HL-60 (cell line): Measurements from ENCODE around the gene PARD3.

Experiments used
- DNase-seq, 2 experiments: peaks; one replicate each; pipeline ENCODE4 v3.0.0-alpha.2; 2010 to 2020; ENCODE audit warnings: low read depth in 1 of 2, low spot score in 1 of 2
- H3K27ac ChIP-seq: fragments of 250-450 bp; sonication (Bioruptor Pico); replicated peaks from 2 replicates; pipeline ENCODE4 v1.5.1; 2020; ENCODE audit warnings: mild to moderate bottlenecking, moderate library complexity
- H3K27me3 ChIP-seq: fragments of 250-450 bp; sonication (Bioruptor Pico); 2 replicates; pipeline ENCODE4 v1.5.1; 2021; ENCODE audit warnings: mild to moderate bottlenecking, moderate library complexity; ENCODE audit not compliant: insufficient read depth, poor library complexity, severe bottlenecking
- H3K4me3 ChIP-seq: replicated peaks from 2 replicates; pipeline ENCODE4 v1.5.1; 2011; ENCODE audit warnings: mild to moderate bottlenecking, control low read depth, low read length; ENCODE audit not compliant: insufficient read depth
- GABPA ChIP-seq: IDR thresholded peaks from 2 replicates; pipeline ENCODE4 v1.6.1; 2012; ENCODE audit warnings: low read depth
- POLR2AphosphoS5 ChIP-seq: IDR thresholded peaks from 2 replicates; pipeline ENCODE4 v1.6.1; 2012; ENCODE audit warnings: low read depth
- REST ChIP-seq: IDR thresholded peaks from 2 replicates; pipeline ENCODE4 v1.6.1; 2012; ENCODE audit warnings: low read depth; ENCODE audit not compliant: insufficient replicate concordance
- SPI1 ChIP-seq: IDR thresholded peaks from 2 replicates; pipeline ENCODE4 v1.6.1; 2012; ENCODE audit warnings: low read depth, mild to moderate bottlenecking, borderline replicate concordance
- TF ChIP-seq, protein P1 (sequence below): IDR thresholded peaks from one replicate; pipeline ENCODE4 v1.5.1; 2011; ENCODE audit warnings: low read length, control low read depth, inconsistent platforms; ENCODE audit not compliant: insufficient read depth

Gene PARD3

GRCh38 chr10:34229917-34230316 is 585.2 kb downstream of the PARD3 start:
- Histone ChIP-seq H3K27me3 (no peaks in the 10 kb centered on the region), H3K27ac (no peak overlapping the region), H3K4me3 (no peak overlapping the region)
- no peak for DNase-seq
- TF ChIP-seq SPI1: no peak
- TF ChIP-seq GABPA: no peak
- no peak for TF ChIP-seq REST
- no peak for TF ChIP-seq POLR2AphosphoS5
- TF ChIP-seq, protein P1, sequence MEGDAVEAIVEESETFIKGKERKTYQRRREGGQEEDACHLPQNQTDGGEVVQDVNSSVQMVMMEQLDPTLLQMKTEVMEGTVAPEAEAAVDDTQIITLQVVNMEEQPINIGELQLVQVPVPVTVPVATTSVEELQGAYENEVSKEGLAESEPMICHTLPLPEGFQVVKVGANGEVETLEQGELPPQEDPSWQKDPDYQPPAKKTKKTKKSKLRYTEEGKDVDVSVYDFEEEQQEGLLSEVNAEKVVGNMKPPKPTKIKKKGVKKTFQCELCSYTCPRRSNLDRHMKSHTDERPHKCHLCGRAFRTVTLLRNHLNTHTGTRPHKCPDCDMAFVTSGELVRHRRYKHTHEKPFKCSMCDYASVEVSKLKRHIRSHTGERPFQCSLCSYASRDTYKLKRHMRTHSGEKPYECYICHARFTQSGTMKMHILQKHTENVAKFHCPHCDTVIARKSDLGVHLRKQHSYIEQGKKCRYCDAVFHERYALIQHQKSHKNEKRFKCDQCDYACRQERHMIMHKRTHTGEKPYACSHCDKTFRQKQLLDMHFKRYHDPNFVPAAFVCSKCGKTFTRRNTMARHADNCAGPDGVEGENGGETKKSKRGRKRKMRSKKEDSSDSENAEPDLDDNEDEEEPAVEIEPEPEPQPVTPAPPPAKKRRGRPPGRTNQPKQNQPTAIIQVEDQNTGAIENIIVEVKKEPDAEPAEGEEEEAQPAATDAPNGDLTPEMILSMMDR: no peak

DNA sequence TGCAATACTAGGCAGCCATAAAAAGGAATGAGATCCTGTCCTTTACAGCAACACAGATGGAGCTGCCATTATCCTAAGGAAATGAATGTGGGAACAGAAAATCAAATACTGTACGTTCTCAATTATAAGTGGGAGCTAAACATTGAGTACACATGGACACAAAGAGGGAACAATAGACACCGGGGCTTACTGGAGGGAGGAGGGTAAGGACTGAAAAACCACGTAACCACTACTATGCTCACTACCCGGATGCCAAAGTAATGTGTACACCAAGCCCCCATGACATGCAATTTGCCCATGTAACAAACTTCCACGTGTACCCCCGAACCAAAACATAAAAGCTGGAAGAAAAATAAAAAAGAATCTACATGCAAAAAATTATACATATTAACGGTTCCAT is 587.0 kb downstream of the PARD3 start:
- Histone ChIP-seq H3K27me3 (no peaks in the 10 kb centered on the region), H3K27ac (no peak overlapping the region), H3K4me3 (no peak overlapping the region)
- TF ChIP-seq, protein P1: no peak
- TF ChIP-seq REST: no peak
- no peak for TF ChIP-seq GABPA
- TF ChIP-seq SPI1: no peak
- no peak for TF ChIP-seq POLR2AphosphoS5
- DNase-seq: no peak

- H3K27ac ChIP-seq: no peak overlapping the region
- no peaks in the 10 kb centered on the region for H3K27me3 ChIP-seq
- TF ChIP-seq GABPA (no peak), SPI1 (no peak), POLR2AphosphoS5 (no peak), REST (no peak)
- TF ChIP-seq, protein P1: no peak
- no peak for DNase-seq
- no peak overlapping the region for H3K4me3 ChIP-seq
Measured at GRCh38 chr10:34224639-34225038, 590.5 kb downstream of the PARD3 start.
